Bronchial epithelial cell (primary cell): ENCODE data around the gene SLC39A2. TPM values are rescaled to one million over a fixed set of nuclear protein-coding genes. Genes with fewer than 3 reads are reported as not detected.
"Not testable (repeated sequence)": the region's sequence is repeated elsewhere in the genome, so short reads cannot be mapped to it uniquely, and the experiment has no call there.

Experiments used
- DNase-seq: peaks from one replicate; pipeline ENCODE4 v3.0.0-alpha.2; 2010; ENCODE audit warnings: low read depth
- FAIRE-seq: peaks from 2 replicates; lab custom pipeline; 2011; peaks lifted over from hg19 to GRCh38; lab: Jason Lieb, UNC
- H3K27me3 ChIP-seq: 2 replicates; pipeline ENCODE4 v1.5.1; 2011; ENCODE audit warnings: low read length; ENCODE audit not compliant: control insufficient read depth, insufficient read depth
- H3K36me3 ChIP-seq: 2 replicates; pipeline ENCODE4 v1.5.1; 2011; ENCODE audit warnings: low read length; ENCODE audit not compliant: control insufficient read depth, insufficient read depth
- H3K4me3 ChIP-seq: 2 replicates; pipeline ENCODE4 v1.5.1; 2011; ENCODE audit warnings: mild to moderate bottlenecking, low read depth, low read length, control low read depth
- CTCF ChIP-seq: IDR thresholded peaks from 2 replicates; pipeline ENCODE4 v1.5.1; 2011; ENCODE audit warnings: mild to moderate bottlenecking, moderate library complexity, low read length, control low read depth, inconsistent platforms; ENCODE audit not compliant: insufficient read depth, severe bottlenecking
- total RNA-seq: library from RNA; depleted of rRNA; stranded (reverse); fragments of >200 nt; gene quantifications from 2 replicates; pipeline ENCODE4 v1.2.1, GENCODE V29; 2014

SLC39A2 gene
- total RNA-seq, 1 donor from 2014 or later: under 0.01 TPM

- peak; percentile 75 for TF ChIP-seq CTCF
- Histone ChIP-seq H3K27me3 (no peaks in the 10 kb centered on the region), H3K36me3 (no peaks in the 10 kb centered on the region), H3K4me3 (no peak overlapping the region)
- DNase-seq: peak; percentile 72
- no peak for FAIRE-seq
These were observed 40.7 kb downstream of the SLC39A2 start for GRCh38 chr14:21039585-21040369.

- DNase-seq (no peak), FAIRE-seq (no peak)
- Histone ChIP-seq H3K27me3 (no peaks in the 10 kb centered on the region), H3K36me3 (no peaks in the 10 kb centered on the region), H3K4me3 (no peak overlapping the region)
- no peak for TF ChIP-seq CTCF
These were observed 41.4 kb downstream of the SLC39A2 start for GRCh38 chr14:21040370-21040925.

- not testable (repeated sequence) for H3K36me3 ChIP-seq, H3K4me3 ChIP-seq, H3K27me3 ChIP-seq, FAIRE-seq, DNase-seq
These were observed 41.8 kb downstream of the SLC39A2 start for GRCh38 chr14:21040941-21041340.

GRCh38 chr14:21041676-21042433 lies 42.8 kb downstream of the SLC39A2 start, which contains the start of gene RNASE7:
TSS of gene RNASE7 (plus strand) at chr14:21042362. CDS start at chr14:21042993, 631 bp downstream.
- DNase-seq (peak; percentile 99), FAIRE-seq (peak; percentile 89)
- H3K36me3 ChIP-seq: no peaks in the 10 kb centered on the region
- no peak for TF ChIP-seq CTCF
- H3K27me3 ChIP-seq: no peaks in the 10 kb centered on the region
- H3K4me3 ChIP-seq: peak within 1 kb of the TSS; percentile 20

- no peak overlapping the region for H3K4me3 ChIP-seq
- TF ChIP-seq CTCF: no peak
- no peak for FAIRE-seq
These were observed 43.8 kb downstream of the SLC39A2 start for GRCh38 chr14:21042918-21043317.

GRCh38 chr14:21043387-21043973 lies 44.4 kb downstream of the SLC39A2 start:
- Histone ChIP-seq H3K36me3 (no peaks in the 10 kb centered on the region), H3K4me3 (no peak overlapping the region), H3K27me3 (no peaks in the 10 kb centered on the region)
- DNase-seq: no peak
- no peak for FAIRE-seq
- TF ChIP-seq CTCF: no peak

More at GRCh38 chr14:21042918-21043317, 43.8 kb downstream of the SLC39A2 start:
- no peaks in the 10 kb centered on the region for H3K36me3 ChIP-seq
- no peaks in the 10 kb centered on the region for H3K27me3 ChIP-seq
- DNase-seq: peak; percentile 27
